ENCODE data around the gene SLC1A3.

Gene SLC1A3

GRCh38 chr5:36688722-36689121 is 82.3 kb downstream of the SLC1A3 start:
- TF ChIP-seq SUZ12 (IDR thresholded peaks at IDR 0.05; ENCODE audit: extremely low read depth, insufficient read depth, insufficient read length) (no peak), ZNF274 (IDR thresholded peaks at IDR 0.05; ENCODE audit: low read depth, low read length) (no peak), YY1 (IDR thresholded peaks at IDR 0.05; ENCODE audit: insufficient read depth, insufficient read length) (no peak)
- no peak overlapping the region for H3K9ac ChIP-seq (ENCODE audit: insufficient read length, low read depth)
- DNase-seq (ENCODE audit: low read depth, low spot score) = no peak
- H3K9me3 ChIP-seq (ENCODE audit: insufficient read depth, low read length) = no peaks in the 10 kb centered on the region
- peaks cover 20% of the 10 kb centered on the region for H3K27me3 ChIP-seq (ENCODE audit: insufficient read depth, insufficient read length)
- H3K4me3 ChIP-seq (ENCODE audit: insufficient read length, low read depth) = no peak overlapping the region
- H3K4me1 ChIP-seq (ENCODE audit: insufficient read depth, insufficient read length) = no peaks in the 10 kb centered on the region
- peaks cover 20% of the 10 kb centered on the region for H3K36me3 ChIP-seq (ENCODE audit: insufficient read depth, insufficient read length, low read length)

- DNase-seq (ENCODE audit: low read depth, low spot score) = no peak
- Histone ChIP-seq H3K4me1 (ENCODE audit: insufficient read depth, insufficient read length) (no peaks in the 10 kb centered on the region), H3K9ac (ENCODE audit: insufficient read length, low read depth) (no peak overlapping the region), H3K4me3 (ENCODE audit: insufficient read length, low read depth) (no peak overlapping the region), H3K36me3 (ENCODE audit: insufficient read depth, insufficient read length, low read length) (peaks cover 15% of the 10 kb centered on the region), H3K27me3 (ENCODE audit: insufficient read depth, insufficient read length) (peaks cover 23% of the 10 kb centered on the region), H3K9me3 (ENCODE audit: insufficient read depth, low read length) (no peaks in the 10 kb centered on the region)
- TF ChIP-seq ZNF274 (IDR thresholded peaks at IDR 0.05; ENCODE audit: low read depth, low read length) (no peak), YY1 (IDR thresholded peaks at IDR 0.05; ENCODE audit: insufficient read depth, insufficient read length) (no peak), SUZ12 (IDR thresholded peaks at IDR 0.05; ENCODE audit: extremely low read depth, insufficient read depth, insufficient read length) (no peak)
Observed at GRCh38 chr5:36689225-36689624, 82.8 kb downstream of the SLC1A3 start.

- DNase-seq (ENCODE audit: low read depth, low spot score) = peak; percentile 69
- no peak for TF ChIP-seq SUZ12 (IDR thresholded peaks at IDR 0.05; ENCODE audit: extremely low read depth, insufficient read depth, insufficient read length)
- no peak for TF ChIP-seq YY1 (IDR thresholded peaks at IDR 0.05; ENCODE audit: insufficient read depth, insufficient read length)
- TF ChIP-seq ZNF274 (IDR thresholded peaks at IDR 0.05; ENCODE audit: low read depth, low read length) = no peak
- peak overlapping the region; percentile 65 for H3K9ac ChIP-seq (ENCODE audit: insufficient read length, low read depth)
- no peaks in the 10 kb centered on the region for H3K9me3 ChIP-seq (ENCODE audit: insufficient read depth, low read length)
- peaks cover 14% of the 10 kb centered on the region for H3K36me3 ChIP-seq (ENCODE audit: insufficient read depth, insufficient read length, low read length)
- H3K4me1 ChIP-seq (ENCODE audit: insufficient read depth, insufficient read length) = no peaks in the 10 kb centered on the region
- peaks cover 31% of the 10 kb centered on the region for H3K27me3 ChIP-seq (ENCODE audit: insufficient read depth, insufficient read length)
- peak overlapping the region; percentile 49 for H3K4me3 ChIP-seq (ENCODE audit: insufficient read length, low read depth)
Observed at GRCh38 chr5:36690041-36690961, 83.9 kb downstream of the SLC1A3 start.

- Histone ChIP-seq H3K4me3 (ENCODE audit: insufficient read length, low read depth) (no peak overlapping the region), H3K4me1 (ENCODE audit: insufficient read depth, insufficient read length) (no peaks in the 10 kb centered on the region), H3K27me3 (ENCODE audit: insufficient read depth, insufficient read length) (peaks cover 31% of the 10 kb centered on the region), H3K9me3 (ENCODE audit: insufficient read depth, low read length) (no peaks in the 10 kb centered on the region), H3K9ac (ENCODE audit: insufficient read length, low read depth) (no peak overlapping the region), H3K36me3 (ENCODE audit: insufficient read depth, insufficient read length, low read length) (peaks cover 9% of the 10 kb centered on the region)
- no peak for DNase-seq (ENCODE audit: low read depth, low spot score)
- TF ChIP-seq YY1 (IDR thresholded peaks at IDR 0.05; ENCODE audit: insufficient read depth, insufficient read length) (no peak), ZNF274 (IDR thresholded peaks at IDR 0.05; ENCODE audit: low read depth, low read length) (no peak), SUZ12 (IDR thresholded peaks at IDR 0.05; ENCODE audit: extremely low read depth, insufficient read depth, insufficient read length) (no peak)
Observed at GRCh38 chr5:36691226-36691625, 84.8 kb downstream of the SLC1A3 start.

GRCh38 chr5:36691696-36692371 is 85.4 kb downstream of the SLC1A3 start:
- H3K9ac ChIP-seq (ENCODE audit: insufficient read length, low read depth) = no peak overlapping the region
- no peaks in the 10 kb centered on the region for H3K9me3 ChIP-seq (ENCODE audit: insufficient read depth, low read length)
- peaks cover 31% of the 10 kb centered on the region for H3K27me3 ChIP-seq (ENCODE audit: insufficient read depth, insufficient read length)
- H3K36me3 ChIP-seq (ENCODE audit: insufficient read depth, insufficient read length, low read length) = peaks cover 3% of the 10 kb centered on the region
- H3K4me3 ChIP-seq (ENCODE audit: insufficient read length, low read depth) = no peak overlapping the region
- DNase-seq (ENCODE audit: low read depth, low spot score) = no peak
- H3K4me1 ChIP-seq (ENCODE audit: insufficient read depth, insufficient read length) = no peaks in the 10 kb centered on the region
- no peak for TF ChIP-seq ZNF274 (IDR thresholded peaks at IDR 0.05; ENCODE audit: low read depth, low read length)
- no peak for TF ChIP-seq SUZ12 (IDR thresholded peaks at IDR 0.05; ENCODE audit: extremely low read depth, insufficient read depth, insufficient read length)
- no peak for TF ChIP-seq YY1 (IDR thresholded peaks at IDR 0.05; ENCODE audit: insufficient read depth, insufficient read length)

GRCh38 chr5:36692791-36693763 is 86.7 kb downstream of the SLC1A3 start:
- TF ChIP-seq YY1 (IDR thresholded peaks at IDR 0.05; ENCODE audit: insufficient read depth, insufficient read length) = no peak
- TF ChIP-seq ZNF274 (IDR thresholded peaks at IDR 0.05; ENCODE audit: low read depth, low read length) = no peak
- TF ChIP-seq SUZ12 (IDR thresholded peaks at IDR 0.05; ENCODE audit: extremely low read depth, insufficient read depth, insufficient read length) = no peak
- Histone ChIP-seq H3K36me3 (ENCODE audit: insufficient read depth, insufficient read length, low read length) (no peaks in the 10 kb centered on the region), H3K9me3 (ENCODE audit: insufficient read depth, low read length) (no peaks in the 10 kb centered on the region), H3K4me3 (ENCODE audit: insufficient read length, low read depth) (peak overlapping the region; percentile 33), H3K9ac (ENCODE audit: insufficient read length, low read depth) (peak overlapping the region; percentile 51), H3K4me1 (ENCODE audit: insufficient read depth, insufficient read length) (no peaks in the 10 kb centered on the region), H3K27me3 (ENCODE audit: insufficient read depth, insufficient read length) (peaks cover 31% of the 10 kb centered on the region)
- DNase-seq (ENCODE audit: low read depth, low spot score) = peak; percentile 59
